ENCODE data around the gene SLC22A6. TPM values are rescaled to one million over a fixed set of nuclear protein-coding genes. Genes with fewer than 3 reads are reported as not detected.

Gene SLC22A6
- polyA plus RNA-seq, 1 donor (not counting 4 experiments of a cell fraction or from before 2014, with no cell fraction given): not detected

GRCh38 chr11:63010934-63011439, 26.2 kb upstream of the SLC22A6 start:
- TF ChIP-seq EZH2 (IDR thresholded peaks at IDR 0.05; ENCODE audit: low read length) (no peak), CTCF (optimal IDR thresholded peaks at IDR 0.05 in 1 of 3, IDR thresholded peaks at IDR 0.05 in 1 of 3, conservative IDR thresholded peaks at IDR 0.05 in 1 of 3; ENCODE audit: extremely low read depth in 1 of 3, insufficient read depth in 2 of 3, low read length in 3 of 3) (no peak)
- no peak for FAIRE-seq
- Histone ChIP-seq H3K9ac (ENCODE audit: control insufficient read depth, extremely low read depth, insufficient read depth, low read length) (no peak overlapping the region), H3K4me1 (ENCODE audit: control insufficient read depth, extremely low read depth, insufficient read depth, low read length) (no peaks in the 10 kb centered on the region), H3K4me2 (ENCODE audit: control insufficient read depth, extremely low read depth, insufficient read depth, low read depth, low read length) (no peak overlapping the region), H3K9me3 (ENCODE audit: control insufficient read depth, low read depth, low read length) (no peaks in the 10 kb centered on the region), H3K27me3 (ENCODE audit: control insufficient read depth, extremely low read depth, insufficient read depth, low read length) (no peaks in the 10 kb centered on the region), H3K79me2 (ENCODE audit: control insufficient read depth, insufficient read depth, low read length) (no peaks in the 10 kb centered on the region), H4K20me1 (ENCODE audit: control insufficient read depth, extremely low read depth, insufficient read depth, low read length) (no peaks in the 10 kb centered on the region), H3K9me1 (ENCODE audit: control insufficient read depth, extremely low read depth, insufficient read depth, low read length) (no peaks in the 10 kb centered on the region), H3K4me3 (ENCODE audit: control insufficient read depth in 2 of 3, extremely low read depth in 1 of 3, insufficient read depth in 2 of 3, low read depth in 1 of 3, low read length in 3 of 3) (no peak overlapping the region), H3K27ac (ENCODE audit: control insufficient read depth, insufficient read depth, low read length) (no peak overlapping the region), H3K36me3 (ENCODE audit: control insufficient read depth in 2 of 2, extremely low read depth in 1 of 2, insufficient read depth in 2 of 2, low read length in 2 of 2) (no peaks in the 10 kb centered on the region), H2AFZ (ENCODE audit: control insufficient read depth, low read length) (no peak overlapping the region)
- dilution Hi-C loops (cut with MboI; ENCODE audit: extremely low pct_ligation_motif_present, low sequenced_read_pairs): no loop called here
- no peak for DNase-seq (ENCODE audit: low read depth, low spot score)

- Histone ChIP-seq H3K4me3 (ENCODE audit: control insufficient read depth in 2 of 3, extremely low read depth in 1 of 3, insufficient read depth in 2 of 3, low read depth in 1 of 3, low read length in 3 of 3) (no peak overlapping the region), H3K9ac (ENCODE audit: control insufficient read depth, extremely low read depth, insufficient read depth, low read length) (no peak overlapping the region), H3K27me3 (ENCODE audit: control insufficient read depth, extremely low read depth, insufficient read depth, low read length) (no peaks in the 10 kb centered on the region), H3K4me1 (ENCODE audit: control insufficient read depth, extremely low read depth, insufficient read depth, low read length) (no peaks in the 10 kb centered on the region), H3K4me2 (ENCODE audit: control insufficient read depth, extremely low read depth, insufficient read depth, low read depth, low read length) (no peak overlapping the region), H3K27ac (ENCODE audit: control insufficient read depth, insufficient read depth, low read length) (no peak overlapping the region), H2AFZ (ENCODE audit: control insufficient read depth, low read length) (no peak overlapping the region), H4K20me1 (ENCODE audit: control insufficient read depth, extremely low read depth, insufficient read depth, low read length) (no peaks in the 10 kb centered on the region), H3K9me3 (ENCODE audit: control insufficient read depth, low read depth, low read length) (no peaks in the 10 kb centered on the region), H3K9me1 (ENCODE audit: control insufficient read depth, extremely low read depth, insufficient read depth, low read length) (no peaks in the 10 kb centered on the region), H3K36me3 (ENCODE audit: control insufficient read depth in 2 of 2, extremely low read depth in 1 of 2, insufficient read depth in 2 of 2, low read length in 2 of 2) (no peaks in the 10 kb centered on the region), H3K79me2 (ENCODE audit: control insufficient read depth, insufficient read depth, low read length) (no peaks in the 10 kb centered on the region)
- DNase-seq (ENCODE audit: low read depth, low spot score) (no peak), FAIRE-seq (no peak)
- no peak for TF ChIP-seq EZH2 (IDR thresholded peaks at IDR 0.05; ENCODE audit: low read length)
- dilution Hi-C loops (cut with MboI; ENCODE audit: extremely low pct_ligation_motif_present, low sequenced_read_pairs): loop anchor here (10.0 kb wide), 1 partner anchor 113 kb away; no protein-coding TSS in a partner anchor
These were observed 23.2 kb upstream of the SLC22A6 start for GRCh38 chr11:63007920-63008319.

GRCh38 chr11:63001456-63001855, 16.7 kb upstream of the SLC22A6 start:
- Histone ChIP-seq H3K4me3 (ENCODE audit: control insufficient read depth in 2 of 3, extremely low read depth in 1 of 3, insufficient read depth in 2 of 3, low read depth in 1 of 3, low read length in 3 of 3) (no peak overlapping the region), H3K36me3 (ENCODE audit: control insufficient read depth in 2 of 2, extremely low read depth in 1 of 2, insufficient read depth in 2 of 2, low read length in 2 of 2) (no peaks in the 10 kb centered on the region), H3K79me2 (ENCODE audit: control insufficient read depth, insufficient read depth, low read length) (no peaks in the 10 kb centered on the region), H3K4me1 (ENCODE audit: control insufficient read depth, extremely low read depth, insufficient read depth, low read length) (peaks cover 8% of the 10 kb centered on the region), H4K20me1 (ENCODE audit: control insufficient read depth, extremely low read depth, insufficient read depth, low read length) (no peaks in the 10 kb centered on the region), H3K9me3 (ENCODE audit: control insufficient read depth, low read depth, low read length) (no peaks in the 10 kb centered on the region), H3K27me3 (ENCODE audit: control insufficient read depth, extremely low read depth, insufficient read depth, low read length) (no peaks in the 10 kb centered on the region), H3K9me1 (ENCODE audit: control insufficient read depth, extremely low read depth, insufficient read depth, low read length) (no peaks in the 10 kb centered on the region), H2AFZ (ENCODE audit: control insufficient read depth, low read length) (no peak overlapping the region), H3K9ac (ENCODE audit: control insufficient read depth, extremely low read depth, insufficient read depth, low read length) (no peak overlapping the region), H3K27ac (ENCODE audit: control insufficient read depth, insufficient read depth, low read length) (no peak overlapping the region), H3K4me2 (ENCODE audit: control insufficient read depth, extremely low read depth, insufficient read depth, low read depth, low read length) (no peak overlapping the region)
- FAIRE-seq (no peak), DNase-seq (ENCODE audit: low read depth, low spot score) (no peak)
- no peak for TF ChIP-seq CTCF (optimal IDR thresholded peaks at IDR 0.05 in 1 of 3, IDR thresholded peaks at IDR 0.05 in 1 of 3, conservative IDR thresholded peaks at IDR 0.05 in 1 of 3; ENCODE audit: extremely low read depth in 1 of 3, insufficient read depth in 2 of 3, low read length in 3 of 3)
- TF ChIP-seq EZH2 (IDR thresholded peaks at IDR 0.05; ENCODE audit: low read length): no peak
- dilution Hi-C loops (cut with MboI; ENCODE audit: extremely low pct_ligation_motif_present, low sequenced_read_pairs): loop anchor here (10.0 kb wide), 1 partner anchor 107 kb away; no protein-coding TSS in a partner anchor

All from keratinocyte (primary cell).